AG09319 (cell line): ENCODE data around the gene DDX28.

Experiments used
- DNase-seq: peaks from one replicate; pipeline ENCODE4 v3.0.0-alpha.2; 2010; ENCODE audit warnings: low read depth; ENCODE audit errors: extremely low read depth
- CTCF ChIP-seq: IDR thresholded peaks from 2 replicates; pipeline ENCODE4 v1.5.1; 2011; ENCODE audit warnings: low read depth, mild to moderate bottlenecking, inconsistent platforms, low read length, moderate library complexity

The DDX28 gene

DNA sequence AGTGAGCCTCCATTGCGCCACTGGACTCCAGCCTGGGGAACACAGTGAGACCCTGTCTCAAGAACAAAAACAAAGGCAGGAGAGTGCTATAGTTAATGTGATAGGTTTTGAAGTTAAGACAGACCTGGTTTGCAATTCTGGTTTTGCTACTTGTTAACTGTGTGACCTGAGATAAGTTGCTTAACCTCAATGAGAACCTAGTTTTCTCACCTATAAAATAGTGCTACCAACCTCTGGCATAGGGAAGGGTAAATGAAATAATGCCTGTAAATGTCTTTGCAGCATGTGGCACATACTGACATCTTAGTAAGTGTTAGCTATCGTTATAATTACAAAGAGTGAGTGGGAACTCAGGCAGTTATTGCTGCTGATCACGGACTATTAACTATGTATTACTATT lies 32.4 kb upstream of the DDX28 start:
- no peak for TF ChIP-seq CTCF
- DNase-seq, result no peak

DNA sequence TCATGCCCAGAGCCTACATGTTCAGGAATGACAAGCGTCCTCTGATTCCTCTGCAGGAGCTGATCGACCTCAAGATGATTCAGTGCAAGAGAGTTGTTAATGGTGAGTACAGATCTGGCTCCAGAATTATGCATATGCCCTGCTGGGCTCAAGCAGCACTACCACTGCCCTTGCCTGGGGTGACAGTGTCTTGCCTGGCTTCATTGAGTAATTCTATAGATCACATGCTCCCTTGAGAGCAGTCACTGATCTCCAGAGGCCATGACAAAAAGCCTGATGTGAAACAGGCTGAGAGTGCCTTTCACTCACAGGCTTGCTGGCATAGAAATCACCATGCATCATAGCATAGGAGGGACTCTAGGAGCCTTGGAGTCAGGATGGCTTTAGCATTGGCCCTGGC lies 26.4 kb upstream of the DDX28 start:
- TF ChIP-seq CTCF, result no peak
- no peak for DNase-seq

GRCh38 chr16:68047987-68048386 lies 25.0 kb upstream of the DDX28 start:
- no peak for DNase-seq
- no peak for TF ChIP-seq CTCF

DNA sequence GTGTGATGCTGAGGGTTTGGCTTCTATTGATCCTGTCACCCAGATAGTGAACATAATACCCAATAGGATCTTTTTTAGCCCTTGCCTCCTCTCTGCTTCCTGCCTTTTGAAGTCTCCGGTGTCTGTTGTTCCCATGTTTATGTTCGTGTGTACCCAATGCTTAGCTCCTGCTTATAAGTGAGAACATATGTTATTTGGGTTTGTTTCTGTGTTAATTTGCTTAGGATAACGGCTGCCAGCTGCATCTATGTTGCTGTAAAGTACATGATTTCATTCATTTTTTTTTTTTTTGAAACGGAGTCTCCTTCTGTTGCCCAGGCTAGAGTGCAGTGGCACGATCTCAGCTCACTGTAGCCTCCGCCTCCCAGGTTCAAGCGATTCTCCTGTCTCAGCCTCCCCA lies 23.1 kb upstream of the DDX28 start:
- no peak for TF ChIP-seq CTCF

DNA sequence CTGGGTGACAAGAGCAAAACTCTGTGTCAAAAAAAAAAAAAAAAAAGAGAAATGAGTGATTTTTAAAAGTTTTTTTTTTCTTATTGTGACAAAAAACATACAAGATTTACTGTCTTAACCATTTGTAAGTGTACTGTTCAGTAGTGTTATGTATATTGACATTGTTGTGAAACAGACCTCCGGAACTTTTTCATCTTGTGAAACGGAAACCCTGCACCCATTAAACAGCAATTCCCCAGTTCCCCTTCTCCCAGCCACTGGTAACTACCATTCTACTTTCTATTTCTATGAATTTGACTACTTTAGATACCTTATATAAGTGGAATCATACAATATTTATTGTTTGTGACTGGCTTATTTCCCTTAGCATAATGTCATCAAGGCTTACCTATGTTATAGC lies 18.8 kb upstream of the DDX28 start:
- no peak for TF ChIP-seq CTCF
- DNase-seq, result no peak

More for the DNA sequence above, 23.1 kb upstream of the DDX28 start:
- DNase-seq, result no peak

DNA sequence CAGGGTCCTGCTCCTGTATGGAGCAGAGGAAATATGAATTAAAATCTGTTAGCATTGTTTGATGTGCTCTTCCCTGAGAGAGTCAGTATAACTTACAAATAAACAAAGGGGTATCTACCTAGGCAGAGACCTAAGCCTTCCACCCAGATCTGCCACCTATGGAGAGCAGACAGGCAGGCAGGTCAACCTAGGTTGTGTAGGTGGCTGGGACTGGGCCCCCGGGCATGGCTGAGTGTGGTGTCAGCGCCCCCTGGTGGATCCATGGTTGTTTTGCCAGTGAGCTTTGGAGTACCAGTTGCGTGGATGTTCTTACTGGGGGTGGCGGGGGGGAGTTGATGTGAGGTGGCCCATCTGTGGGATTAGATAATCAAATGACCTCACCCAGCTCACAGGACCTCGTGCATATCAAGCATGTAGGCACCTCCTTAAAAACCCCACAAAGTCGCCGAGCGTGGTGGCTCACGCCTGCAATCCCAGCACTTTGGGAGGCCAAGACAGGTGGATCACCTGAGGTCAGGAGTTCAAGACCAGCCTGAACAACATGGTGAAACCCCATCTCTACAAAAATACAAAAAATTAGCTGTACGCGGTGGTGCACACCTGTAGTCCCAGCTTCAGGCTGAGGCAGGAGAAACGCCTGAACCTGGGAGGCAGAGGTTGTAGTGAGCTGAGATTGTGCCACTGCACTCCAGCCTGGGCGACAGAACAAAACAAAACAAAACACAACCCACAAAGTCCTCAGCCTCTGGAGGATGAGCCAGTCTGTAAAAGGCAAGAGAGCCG lies 17.7 kb upstream of the DDX28 start:
- peak; percentile 82 for TF ChIP-seq CTCF
- DNase-seq, result no peak

DNA sequence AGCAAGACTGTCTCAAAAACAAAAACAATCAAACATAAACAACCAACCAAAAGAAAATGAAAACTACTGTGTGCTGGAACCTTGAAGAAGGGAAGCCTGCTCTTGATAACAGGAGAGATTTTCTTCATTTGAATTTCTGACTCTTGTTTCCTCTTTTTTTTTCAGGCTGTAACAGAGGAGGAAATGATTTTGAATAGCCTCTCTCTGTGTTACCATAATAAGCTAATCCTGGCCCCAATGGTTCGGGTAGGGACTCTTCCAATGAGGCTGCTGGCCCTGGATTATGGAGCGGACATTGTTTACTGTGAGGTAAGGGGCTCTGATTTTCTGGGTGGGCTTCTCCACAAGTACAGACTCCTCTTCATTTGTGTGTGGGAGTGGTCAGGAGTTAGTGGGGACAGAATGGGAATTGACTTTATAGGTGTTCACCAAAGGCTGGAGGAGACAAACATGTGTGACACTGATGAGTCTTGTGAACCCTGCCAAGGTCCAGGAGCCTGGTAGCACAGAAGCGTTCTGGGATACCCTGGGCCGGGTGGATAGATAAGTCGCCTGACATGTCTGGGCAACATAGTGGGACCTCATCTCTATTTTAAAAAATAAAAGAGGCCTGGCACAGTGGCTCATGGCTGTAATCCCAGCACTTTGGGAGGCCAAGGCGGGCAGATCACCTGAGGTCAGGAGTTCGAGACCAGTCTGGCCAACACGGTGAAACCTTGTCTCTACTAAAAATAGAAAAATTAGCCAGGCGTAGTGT lies 15.0 kb upstream of the DDX28 start:
- no peak for TF ChIP-seq CTCF
- DNase-seq, result no peak
